ENCODE data around the gene APOA4.

The APOA4 gene

GRCh38 chr11:116853461-116854073 is 30.5 kb upstream of the APOA4 start (continued):
- TF ChIP-seq ZNF585B (tag by site-specific recombination; IDR thresholded peaks at IDR 0.05) (no peak), ZNF10 (tag by site-specific recombination; IDR thresholded peaks at IDR 0.05) (no peak), ZNF670 (tag by site-specific recombination; IDR thresholded peaks at IDR 0.05; ENCODE audit: low read depth) (no peak), EGR2 (tag by site-specific recombination; IDR thresholded peaks at IDR 0.05; ENCODE audit: low read depth) (no peak), ZNF639 (tag by site-specific recombination; IDR thresholded peaks at IDR 0.05) (0 out of 2 replicates have a peak, but pooled peaks have one; percentile 60), ZNF174 (tag by site-specific recombination; IDR thresholded peaks at IDR 0.05) (no peak), ZNF138 (tag by site-specific recombination; IDR thresholded peaks at IDR 0.05; ENCODE audit: borderline replicate concordance) (no peak), ZNF658 (tag by site-specific recombination; IDR thresholded peaks at IDR 0.05) (no peak), ZNF623 (tag by site-specific recombination; IDR thresholded peaks at IDR 0.05) (no peak), ZNF610 (tag by site-specific recombination; IDR thresholded peaks at IDR 0.05; ENCODE audit: borderline replicate concordance) (0 out of 2 replicates have a peak, but pooled peaks have one; percentile 68), ZBTB21 (tag by site-specific recombination; IDR thresholded peaks at IDR 0.05) (0 out of 2 replicates have a peak, but pooled peaks have one; percentile 26), ZNF341 (tag by site-specific recombination; IDR thresholded peaks at IDR 0.05; ENCODE audit: low read depth) (no peak), ZNF629 (tag by site-specific recombination; IDR thresholded peaks at IDR 0.05) (peak; percentile 88), ZNF513 (tag by site-specific recombination; IDR thresholded peaks at IDR 0.05) (no peak), ZNF596 (tag by site-specific recombination; IDR thresholded peaks at IDR 0.05) (no peak), ZNF221 (tag by site-specific recombination; IDR thresholded peaks at IDR 0.05; ENCODE audit: borderline replicate concordance) (no peak), ZNF621 (tag by site-specific recombination; IDR thresholded peaks at IDR 0.05) (no peak), ZNF555 (tag by site-specific recombination; conservative IDR thresholded peaks at IDR 0.05) (no peak), ZNF510 (tag by site-specific recombination; IDR thresholded peaks at IDR 0.05; ENCODE audit: insufficient replicate concordance) (no peak), ZNF558 (tag by site-specific recombination; IDR thresholded peaks at IDR 0.05) (no peak), CTCF (tag by site-specific recombination; IDR thresholded peaks at IDR 0.05) (no peak), ZBTB20 (tag by site-specific recombination; IDR thresholded peaks at IDR 0.05) (no peak), ZNF48 (tag by site-specific recombination; IDR thresholded peaks at IDR 0.05) (no peak), HOXD13 (CRISPR knock-in tag; IDR thresholded peaks at IDR 0.05; ENCODE audit: borderline replicate concordance) (no peak), ZFP3 (tag by site-specific recombination; IDR thresholded peaks at IDR 0.05; ENCODE audit: low read depth) (no peak), ZBTB17 (tag by site-specific recombination; IDR thresholded peaks at IDR 0.05) (peak; percentile 44)
- TF ChIP-seq, protein P1, sequence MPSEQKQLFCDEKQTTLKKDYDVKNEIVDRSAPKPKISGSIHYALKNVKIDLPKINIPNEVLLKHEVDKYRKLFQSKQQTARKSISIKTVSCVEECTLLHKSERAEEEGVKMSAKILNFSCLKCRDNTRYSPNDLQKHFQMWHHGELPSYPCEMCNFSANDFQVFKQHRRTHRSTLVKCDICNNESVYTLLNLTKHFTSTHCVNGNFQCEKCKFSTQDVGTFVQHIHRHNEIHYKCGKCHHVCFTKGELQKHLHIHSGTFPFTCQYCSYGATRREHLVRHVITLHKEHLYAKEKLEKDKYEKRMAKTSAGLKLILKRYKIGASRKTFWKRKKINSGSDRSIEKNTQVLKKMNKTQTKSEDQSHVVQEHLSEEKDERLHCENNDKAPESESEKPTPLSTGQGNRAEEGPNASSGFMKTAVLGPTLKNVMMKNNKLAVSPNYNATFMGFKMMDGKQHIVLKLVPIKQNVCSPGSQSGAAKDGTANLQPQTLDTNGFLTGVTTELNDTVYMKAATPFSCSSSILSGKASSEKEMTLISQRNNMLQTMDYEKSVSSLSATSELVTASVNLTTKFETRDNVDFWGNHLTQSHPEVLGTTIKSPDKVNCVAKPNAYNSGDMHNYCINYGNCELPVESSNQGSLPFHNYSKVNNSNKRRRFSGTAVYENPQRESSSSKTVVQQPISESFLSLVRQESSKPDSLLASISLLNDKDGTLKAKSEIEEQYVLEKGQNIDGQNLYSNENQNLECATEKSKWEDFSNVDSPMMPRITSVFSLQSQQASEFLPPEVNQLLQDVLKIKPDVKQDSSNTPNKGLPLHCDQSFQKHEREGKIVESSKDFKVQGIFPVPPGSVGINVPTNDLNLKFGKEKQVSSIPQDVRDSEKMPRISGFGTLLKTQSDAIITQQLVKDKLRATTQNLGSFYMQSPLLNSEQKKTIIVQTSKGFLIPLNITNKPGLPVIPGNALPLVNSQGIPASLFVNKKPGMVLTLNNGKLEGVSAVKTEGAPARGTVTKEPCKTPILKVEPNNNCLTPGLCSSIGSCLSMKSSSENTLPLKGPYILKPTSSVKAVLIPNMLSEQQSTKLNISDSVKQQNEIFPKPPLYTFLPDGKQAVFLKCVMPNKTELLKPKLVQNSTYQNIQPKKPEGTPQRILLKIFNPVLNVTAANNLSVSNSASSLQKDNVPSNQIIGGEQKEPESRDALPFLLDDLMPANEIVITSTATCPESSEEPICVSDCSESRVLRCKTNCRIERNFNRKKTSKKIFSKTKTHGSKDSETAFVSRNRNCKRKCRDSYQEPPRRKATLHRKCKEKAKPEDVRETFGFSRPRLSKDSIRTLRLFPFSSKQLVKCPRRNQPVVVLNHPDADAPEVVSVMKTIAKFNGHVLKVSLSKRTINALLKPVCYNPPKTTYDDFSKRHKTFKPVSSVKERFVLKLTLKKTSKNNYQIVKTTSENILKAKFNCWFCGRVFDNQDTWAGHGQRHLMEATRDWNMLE (tag by site-specific recombination; conservative IDR thresholded peaks at IDR 0.05; ENCODE audit: low read depth): no peak
- TF ChIP-seq, protein P2, sequence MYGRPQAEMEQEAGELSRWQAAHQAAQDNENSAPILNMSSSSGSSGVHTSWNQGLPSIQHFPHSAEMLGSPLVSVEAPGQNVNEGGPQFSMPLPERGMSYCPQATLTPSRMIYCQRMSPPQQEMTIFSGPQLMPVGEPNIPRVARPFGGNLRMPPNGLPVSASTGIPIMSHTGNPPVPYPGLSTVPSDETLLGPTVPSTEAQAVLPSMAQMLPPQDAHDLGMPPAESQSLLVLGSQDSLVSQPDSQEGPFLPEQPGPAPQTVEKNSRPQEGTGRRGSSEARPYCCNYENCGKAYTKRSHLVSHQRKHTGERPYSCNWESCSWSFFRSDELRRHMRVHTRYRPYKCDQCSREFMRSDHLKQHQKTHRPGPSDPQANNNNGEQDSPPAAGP (tag by site-specific recombination; IDR thresholded peaks at IDR 0.05): 0 out of 2 replicates have a peak, but pooled peaks have one; percentile 56
- TF ChIP-seq, protein P3, sequence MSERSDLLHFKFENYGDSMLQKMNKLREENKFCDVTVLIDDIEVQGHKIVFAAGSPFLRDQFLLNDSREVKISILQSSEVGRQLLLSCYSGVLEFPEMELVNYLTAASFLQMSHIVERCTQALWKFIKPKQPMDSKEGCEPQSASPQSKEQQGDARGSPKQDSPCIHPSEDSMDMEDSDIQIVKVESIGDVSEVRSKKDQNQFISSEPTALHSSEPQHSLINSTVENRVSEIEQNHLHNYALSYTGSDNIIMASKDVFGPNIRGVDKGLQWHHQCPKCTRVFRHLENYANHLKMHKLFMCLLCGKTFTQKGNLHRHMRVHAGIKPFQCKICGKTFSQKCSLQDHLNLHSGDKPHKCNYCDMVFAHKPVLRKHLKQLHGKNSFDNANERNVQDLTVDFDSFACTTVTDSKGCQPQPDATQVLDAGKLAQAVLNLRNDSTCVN (tag by site-specific recombination; optimal IDR thresholded peaks at IDR 0.05): no peak
